Activated CD4-positive, CD25-positive, alpha-beta regulatory T cell (primary cell): Measurements from ENCODE around the gene ACTR3C.

Experiments
- DNase-seq, 4 experiments: peaks; one replicate each; lab custom pipeline; 2025; lab: John Stamatoyannopoulos, UW

The ACTR3C gene

GRCh38 chr7:150359622-150360362, 36.4 kb upstream of the ACTR3C start:
- DNase-seq = no peak

- no peak for DNase-seq
Observed at GRCh38 chr7:150358988-150359621, 35.8 kb upstream of the ACTR3C start.

GRCh38 chr7:150358433-150358832, 35.1 kb upstream of the ACTR3C start:
- DNase-seq = no peak

GRCh38 chr7:150357771-150358427, 34.6 kb upstream of the ACTR3C start:
- no peak for DNase-seq

GRCh38 chr7:150357270-150357669, 33.9 kb upstream of the ACTR3C start:
- DNase-seq = peak in 2 of 4 experiments; percentile 51 to 56

- no peak for DNase-seq
Observed at GRCh38 chr7:150356265-150356897, 33.0 kb upstream of the ACTR3C start.

- DNase-seq = no peak
Observed at GRCh38 chr7:150355666-150356059, 32.3 kb upstream of the ACTR3C start.

- DNase-seq = no peak
Observed at GRCh38 chr7:150351587-150352194, 28.3 kb upstream of the ACTR3C start.

- DNase-seq = no peak
Observed at GRCh38 chr7:150346922-150347321, 23.6 kb upstream of the ACTR3C start.

GRCh38 chr7:150345012-150345411, 21.7 kb upstream of the ACTR3C start:
- no peak for DNase-seq

- no peak for DNase-seq
Observed at GRCh38 chr7:150344299-150344698, 21.0 kb upstream of the ACTR3C start.

GRCh38 chr7:150343225-150343624, 19.9 kb upstream of the ACTR3C start:
- DNase-seq = no peak

- no peak for DNase-seq
Observed at GRCh38 chr7:150342121-150342408, 18.7 kb upstream of the ACTR3C start.

- no peak for DNase-seq
Observed at GRCh38 chr7:150341263-150342120, 18.1 kb upstream of the ACTR3C start, which contains the start of gene RARRES2. Gene RARRES2 (minus strand): TSS chr7:150341629. CDS start chr7:150340609, 1,020 bp downstream.

GRCh38 chr7:150340875-150341262, 17.5 kb upstream of the ACTR3C start:
- no peak for DNase-seq

- no peak for DNase-seq
Observed at GRCh38 chr7:150340024-150340749, 16.8 kb upstream of the ACTR3C start.

GRCh38 chr7:150339409-150339809, 16.1 kb upstream of the ACTR3C start:
- DNase-seq = no peak

- no peak for DNase-seq
Observed at GRCh38 chr7:150338166-150338829, 15.0 kb upstream of the ACTR3C start.

- DNase-seq = no peak
Observed at GRCh38 chr7:150337659-150338081, 14.3 kb upstream of the ACTR3C start.

GRCh38 chr7:150337179-150337578, 13.8 kb upstream of the ACTR3C start:
- no peak for DNase-seq
